Type B pancreatic cell (in vitro differentiated cells): ENCODE data around the gene TBX4. TPM values are rescaled to one million over a fixed set of nuclear protein-coding genes. Genes with fewer than 3 reads are reported as not detected.

ENCODE experiments used
- DNase-seq: peaks from one replicate; pipeline ENCODE4 v3.0.0; 2021; ENCODE audit warnings: mixed read lengths; ENCODE audit not compliant: unreplicated experiment; ENCODE audit errors: extremely low spot score
- H3K27ac Mint-ChIP-seq: 2 replicates; pipeline ENCODE4 v1.8.0; 2021; ENCODE audit warnings: mild to moderate bottlenecking, mixed read lengths
- H3K27me3 Mint-ChIP-seq: 2 replicates; pipeline ENCODE4 v1.8.0; 2021; ENCODE audit warnings: mixed read lengths
- H3K36me3 Mint-ChIP-seq: 2 replicates; pipeline ENCODE4 v1.8.0; 2021; ENCODE audit warnings: mixed read lengths
- H3K4me1 Mint-ChIP-seq: one replicate; pipeline ENCODE4 v1.8.0; 2021; ENCODE audit warnings: mixed read lengths; ENCODE audit not compliant: unreplicated experiment
- H3K4me3 Mint-ChIP-seq: 2 replicates; pipeline ENCODE4 v1.8.0; 2021; ENCODE audit warnings: mild to moderate bottlenecking, mixed read lengths
- H3K9me3 Mint-ChIP-seq: 2 replicates; pipeline ENCODE4 v1.8.0; 2021; ENCODE audit warnings: mixed read lengths
- CTCF ChIP-seq: fragments of 200-600 bp; sonication (generic); conservative IDR thresholded peaks from 2 replicates; pipeline ENCODE4 v1.5.0; 2021; ENCODE audit warnings: antibody characterized with exemption, mild to moderate bottlenecking
- total RNA-seq: library from RNA; stranded (reverse); gene quantifications from 2 replicates; pipeline ENCODE4 v1.2.1, GENCODE V29; 2021; ENCODE audit warnings: low replicate concordance

TBX4 gene
- total RNA-seq, 1 donor from 2014 or later: 1.8 TPM

- no peak for DNase-seq
- Mint-ChIP-seq H3K9me3 (no peaks in the 10 kb centered on the region), H3K4me3 (no peak overlapping the region), H3K4me1 (peaks cover 13% of the 10 kb centered on the region), H3K27me3 (peaks cover 55% of the 10 kb centered on the region), H3K27ac (no peak overlapping the region), H3K36me3 (no peaks in the 10 kb centered on the region)
- TF ChIP-seq CTCF: no peak
Measured at GRCh38 chr17:61469949-61470348, 17.7 kb downstream of the TBX4 start.

GRCh38 chr17:61470530-61471136, 18.4 kb downstream of the TBX4 start:
- peaks cover 55% of the 10 kb centered on the region for H3K27me3 Mint-ChIP-seq

GRCh38 chr17:61474235-61474927, 22.2 kb downstream of the TBX4 start:
- H3K36me3 Mint-ChIP-seq: no peaks in the 10 kb centered on the region
- no peak for DNase-seq
- H3K9me3 Mint-ChIP-seq: no peaks in the 10 kb centered on the region
- H3K27me3 Mint-ChIP-seq: peaks cover 51% of the 10 kb centered on the region
- H3K4me3 Mint-ChIP-seq: no peak overlapping the region
- peaks cover 13% of the 10 kb centered on the region for H3K4me1 Mint-ChIP-seq
- H3K27ac Mint-ChIP-seq: peak overlapping the region; percentile 58
- TF ChIP-seq CTCF: no peak

More at GRCh38 chr17:61470530-61471136, 18.4 kb downstream of the TBX4 start:
- DNase-seq: no peak
- H3K4me1 Mint-ChIP-seq: peaks cover 17% of the 10 kb centered on the region
- TF ChIP-seq CTCF: peak; percentile 38
- H3K4me3 Mint-ChIP-seq: no peak overlapping the region
- no peaks in the 10 kb centered on the region for H3K36me3 Mint-ChIP-seq
- H3K9me3 Mint-ChIP-seq: no peaks in the 10 kb centered on the region
- H3K27ac Mint-ChIP-seq: no peak overlapping the region

- TF ChIP-seq CTCF: no peak
- Mint-ChIP-seq H3K27ac (no peak overlapping the region), H3K27me3 (peaks cover 56% of the 10 kb centered on the region), H3K36me3 (no peaks in the 10 kb centered on the region), H3K4me3 (no peak overlapping the region), H3K9me3 (no peaks in the 10 kb centered on the region), H3K4me1 (peaks cover 13% of the 10 kb centered on the region)
- DNase-seq: no peak
Measured at GRCh38 chr17:61474934-61475333, 22.7 kb downstream of the TBX4 start.

- H3K4me1 Mint-ChIP-seq: peaks cover 13% of the 10 kb centered on the region
- no peak overlapping the region for H3K27ac Mint-ChIP-seq
- no peaks in the 10 kb centered on the region for H3K9me3 Mint-ChIP-seq
- no peaks in the 10 kb centered on the region for H3K36me3 Mint-ChIP-seq
- H3K27me3 Mint-ChIP-seq: peaks cover 57% of the 10 kb centered on the region
- no peak overlapping the region for H3K4me3 Mint-ChIP-seq
- DNase-seq: no peak
- TF ChIP-seq CTCF: no peak
Measured at GRCh38 chr17:61475726-61476125, 23.5 kb downstream of the TBX4 start.
